SK-N-SH treated with all-trans-retinoic acid at 6 μM for 48 hours (cell line): ENCODE results near the gene TSSK2.

Experiments used
- OSR1 ChIP-seq: fragments of 250-450 bp; sonication (Bioruptor Pico); IDR thresholded peaks from 2 replicates; pipeline ENCODE4 v1.8.0; 2022; ENCODE audit warnings: moderate library complexity, mild to moderate bottlenecking, inconsistent platforms
- PPARA ChIP-seq: fragments of 250-450 bp; sonication (Bioruptor Pico); IDR thresholded peaks from 2 replicates; pipeline ENCODE4 v1.5.0; 2020; ENCODE audit warnings: mild to moderate bottlenecking, borderline replicate concordance
- SNAI2 ChIP-seq: fragments of 250-450 bp; sonication (Bioruptor Pico); IDR thresholded peaks from 2 replicates; pipeline ENCODE4 v1.5.0; 2020; ENCODE audit warnings: mild to moderate bottlenecking, moderate library complexity
- ZFP3 ChIP-seq: fragments of 250-450 bp; sonication (Bioruptor Pico); IDR thresholded peaks from 2 replicates; pipeline ENCODE4 v1.5.0; 2020; ENCODE audit warnings: mild to moderate bottlenecking, moderate library complexity
- TF ChIP-seq, protein P1 (sequence below): fragments of 250-450 bp; sonication (Bioruptor Pico); IDR thresholded peaks from 2 replicates; pipeline ENCODE4 v1.5.1; 2020; ENCODE audit warnings: low read depth, mild to moderate bottlenecking, moderate library complexity
- TF ChIP-seq, protein P2 (sequence below): fragments of 250-450 bp; sonication (Bioruptor Pico); IDR thresholded peaks from 2 replicates; pipeline ENCODE4 v1.8.0; 2020; ENCODE audit warnings: mild to moderate bottlenecking, moderate library complexity, borderline replicate concordance

GRCh38 chr22:19122752-19123492 lies 8.2 kb upstream of the TSSK2 start:
- no peak for TF ChIP-seq OSR1 (CRISPR knock-in tag)
- no peak for TF ChIP-seq ZFP3 (CRISPR knock-in tag)
- no peak for TF ChIP-seq SNAI2 (CRISPR knock-in tag)
- TF ChIP-seq, protein P1, sequence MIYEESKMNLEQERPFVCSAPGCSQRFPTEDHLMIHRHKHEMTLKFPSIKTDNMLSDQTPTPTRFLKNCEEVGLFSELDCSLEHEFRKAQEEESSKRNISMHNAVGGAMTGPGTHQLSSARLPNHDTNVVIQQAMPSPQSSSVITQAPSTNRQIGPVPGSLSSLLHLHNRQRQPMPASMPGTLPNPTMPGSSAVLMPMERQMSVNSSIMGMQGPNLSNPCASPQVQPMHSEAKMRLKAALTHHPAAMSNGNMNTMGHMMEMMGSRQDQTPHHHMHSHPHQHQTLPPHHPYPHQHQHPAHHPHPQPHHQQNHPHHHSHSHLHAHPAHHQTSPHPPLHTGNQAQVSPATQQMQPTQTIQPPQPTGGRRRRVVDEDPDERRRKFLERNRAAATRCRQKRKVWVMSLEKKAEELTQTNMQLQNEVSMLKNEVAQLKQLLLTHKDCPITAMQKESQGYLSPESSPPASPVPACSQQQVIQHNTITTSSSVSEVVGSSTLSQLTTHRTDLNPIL (CRISPR knock-in tag): no peak
- TF ChIP-seq, protein P2, sequence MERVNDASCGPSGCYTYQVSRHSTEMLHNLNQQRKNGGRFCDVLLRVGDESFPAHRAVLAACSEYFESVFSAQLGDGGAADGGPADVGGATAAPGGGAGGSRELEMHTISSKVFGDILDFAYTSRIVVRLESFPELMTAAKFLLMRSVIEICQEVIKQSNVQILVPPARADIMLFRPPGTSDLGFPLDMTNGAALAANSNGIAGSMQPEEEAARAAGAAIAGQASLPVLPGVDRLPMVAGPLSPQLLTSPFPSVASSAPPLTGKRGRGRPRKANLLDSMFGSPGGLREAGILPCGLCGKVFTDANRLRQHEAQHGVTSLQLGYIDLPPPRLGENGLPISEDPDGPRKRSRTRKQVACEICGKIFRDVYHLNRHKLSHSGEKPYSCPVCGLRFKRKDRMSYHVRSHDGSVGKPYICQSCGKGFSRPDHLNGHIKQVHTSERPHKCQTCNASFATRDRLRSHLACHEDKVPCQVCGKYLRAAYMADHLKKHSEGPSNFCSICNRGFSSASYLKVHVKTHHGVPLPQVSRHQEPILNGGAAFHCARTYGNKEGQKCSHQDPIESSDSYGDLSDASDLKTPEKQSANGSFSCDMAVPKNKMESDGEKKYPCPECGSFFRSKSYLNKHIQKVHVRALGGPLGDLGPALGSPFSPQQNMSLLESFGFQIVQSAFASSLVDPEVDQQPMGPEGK (CRISPR knock-in tag): no peak
- no peak for TF ChIP-seq PPARA (CRISPR knock-in tag)
